Hippocampal formation (tissue), 2 donors: ENCODE results near the gene KRTAP10-12.

Experiments used
- DNase-seq, 2 donors: peaks; one replicate each; lab custom pipeline; 2025; lab: John Stamatoyannopoulos, UW

Gene KRTAP10-12

DNA sequence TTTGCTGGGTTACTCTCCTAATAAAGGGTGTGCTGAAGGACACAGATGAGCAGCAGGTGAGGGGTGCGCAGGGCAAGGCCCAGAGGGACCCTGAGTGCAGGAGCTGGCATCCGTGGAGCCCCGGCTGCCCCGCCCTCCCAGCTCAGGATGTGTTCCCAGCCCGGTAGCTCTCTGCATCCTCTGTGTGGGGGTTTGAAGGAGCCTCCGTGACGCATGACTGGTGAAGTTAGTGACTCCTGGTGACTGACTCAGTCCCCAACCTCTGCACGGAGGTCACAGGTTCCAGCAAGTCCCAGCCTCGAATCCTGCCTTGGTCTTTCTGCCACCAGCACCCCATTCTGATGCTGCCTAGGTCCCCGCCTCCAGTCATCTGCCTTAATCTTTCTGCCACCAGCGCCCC lies 36.0 kb downstream of the KRTAP10-12 start:
- no peak for DNase-seq

DNA sequence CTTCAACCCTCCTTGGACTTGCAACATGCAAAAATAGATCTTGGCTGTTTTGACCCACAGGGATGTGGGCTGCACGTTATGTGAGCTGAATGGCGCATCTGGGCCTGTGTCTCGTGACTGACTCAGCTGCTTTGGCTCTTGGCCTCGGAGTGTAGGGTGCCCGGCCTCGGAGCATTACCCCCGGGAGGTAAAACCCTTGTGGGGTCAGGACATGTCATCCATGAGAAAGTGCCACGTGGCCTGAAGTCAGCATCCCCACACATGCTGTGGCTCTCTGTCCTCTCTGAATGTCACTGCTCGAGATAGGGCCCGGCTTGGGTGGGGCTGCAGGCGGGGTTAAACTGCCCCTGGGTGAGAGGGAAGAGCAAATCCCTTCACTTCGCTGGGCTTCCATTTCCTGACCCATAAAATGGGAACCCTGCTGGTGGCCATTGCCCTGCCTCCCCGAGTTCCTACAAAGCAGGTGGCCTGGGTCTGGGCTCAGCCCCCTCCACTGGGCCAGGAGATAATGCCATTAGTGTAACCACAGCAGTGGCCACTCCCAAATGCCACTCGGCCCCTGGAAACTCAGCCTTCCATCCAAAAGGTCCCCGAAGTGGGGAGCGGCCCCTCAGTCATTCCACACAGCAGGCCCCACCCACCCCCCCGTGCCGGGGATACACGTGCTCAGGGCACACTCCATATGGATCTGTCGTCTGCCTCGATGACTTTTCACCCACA lies 37.2 kb downstream of the KRTAP10-12 start:
- DNase-seq: no peak

GRCh38 chr21:44734841-44735240 lies 37.9 kb downstream of the KRTAP10-12 start:
- no peak for DNase-seq

DNA sequence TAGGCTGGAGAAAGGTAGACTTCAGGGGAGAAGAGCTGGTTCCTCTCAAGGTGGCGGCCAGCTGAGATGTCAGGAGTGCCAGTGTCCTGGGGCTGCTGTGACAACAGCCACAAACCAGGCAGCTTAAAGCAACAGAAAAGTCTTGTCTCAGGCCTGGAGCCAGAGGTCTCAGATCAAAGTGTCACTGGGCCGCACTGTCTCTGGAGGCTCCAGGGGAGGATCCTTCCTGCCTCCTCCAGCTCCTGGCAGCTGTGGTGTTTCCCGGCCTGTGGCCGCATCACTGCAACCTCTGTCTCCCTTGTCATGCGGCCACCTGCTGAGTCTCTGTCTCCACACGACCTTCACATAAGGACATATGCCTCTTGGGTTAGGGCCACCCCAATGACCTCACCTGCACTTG lies 38.8 kb downstream of the KRTAP10-12 start:
- no peak for DNase-seq

DNA sequence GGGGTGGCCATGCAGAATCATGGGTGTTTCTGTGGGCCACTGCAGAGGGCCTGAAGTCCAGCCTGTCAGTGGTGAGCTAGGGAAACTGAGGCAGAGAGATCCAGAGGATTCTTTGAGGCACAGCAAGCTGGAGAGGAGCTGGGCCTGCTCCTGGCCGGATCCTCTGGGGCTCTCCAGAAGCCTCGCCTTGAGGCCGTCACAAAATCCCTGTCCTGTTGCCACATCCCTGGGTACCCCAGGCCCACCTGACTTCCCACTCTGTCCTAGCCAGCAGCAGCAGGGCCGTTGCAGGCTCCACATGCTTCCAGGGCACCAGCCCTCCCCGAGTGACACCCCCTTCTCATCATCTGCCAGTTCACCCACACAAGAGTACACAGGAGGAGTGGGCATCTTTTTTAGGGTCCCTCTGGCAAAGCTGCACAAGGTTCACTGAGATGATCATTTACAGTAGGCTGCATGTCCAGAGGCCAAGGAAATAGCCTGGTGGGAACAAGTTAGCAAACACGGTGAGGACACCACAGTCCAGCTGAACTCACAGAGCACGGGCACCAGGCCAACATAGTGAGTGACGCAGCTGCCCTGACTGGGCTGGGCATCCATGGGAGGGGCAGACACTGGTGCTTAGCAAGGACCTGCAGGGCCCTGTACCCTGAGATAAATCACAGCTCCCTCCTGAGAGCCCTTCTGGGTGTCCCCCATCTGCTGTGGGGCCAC lies 39.5 kb downstream of the KRTAP10-12 start:
- no peak for DNase-seq

DNA sequence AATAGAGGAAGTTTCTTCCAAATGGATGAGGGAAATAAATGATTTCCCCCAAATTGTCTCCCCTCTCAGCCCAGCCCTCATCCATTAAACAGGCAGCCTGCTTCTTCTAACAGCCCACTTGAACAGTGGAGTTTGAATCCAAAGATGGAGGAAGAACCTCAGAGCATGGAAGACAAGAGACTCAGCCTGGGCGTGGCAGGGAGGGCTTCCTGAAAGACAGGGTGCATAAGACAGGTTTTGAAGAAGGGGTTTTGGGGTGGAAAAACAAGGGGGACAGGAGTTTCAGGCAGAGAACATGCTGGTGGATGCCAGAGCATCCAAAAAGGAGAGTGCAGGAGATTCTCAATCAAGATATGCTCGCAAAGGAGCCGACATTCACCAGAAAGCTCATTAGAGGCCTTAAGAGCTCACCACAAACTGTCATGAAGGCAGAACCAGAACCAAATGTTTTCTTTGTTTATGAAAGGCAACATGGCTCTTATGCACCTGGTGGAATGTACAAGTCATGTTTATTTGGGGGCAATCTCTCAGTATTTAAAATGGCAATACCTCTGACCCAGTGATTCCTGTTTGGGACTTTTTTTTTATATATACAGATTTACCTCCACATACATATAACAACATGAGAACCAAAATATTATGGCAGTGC lies 40.9 kb downstream of the KRTAP10-12 start:
- DNase-seq: no peak

DNA sequence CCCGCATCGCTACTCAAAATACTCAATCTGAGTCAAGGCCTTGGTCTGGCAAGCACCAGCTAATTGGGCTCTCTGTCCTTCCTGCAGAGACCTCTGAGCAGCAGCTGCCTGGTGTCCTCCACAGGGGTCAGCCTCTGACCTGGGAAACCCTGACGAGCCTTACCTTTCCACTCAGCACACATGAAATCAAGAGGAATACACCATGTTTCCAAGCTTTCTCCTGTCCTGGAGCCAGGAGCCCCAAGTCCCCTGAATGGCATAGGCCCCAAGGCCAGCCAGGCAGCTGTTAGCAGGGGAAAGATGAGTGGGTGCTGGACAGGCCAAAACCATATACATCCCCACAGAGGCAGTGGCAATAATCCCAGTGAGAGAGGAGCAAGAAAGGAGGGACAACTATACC lies 41.6 kb downstream of the KRTAP10-12 start:
- DNase-seq: no peak

DNA sequence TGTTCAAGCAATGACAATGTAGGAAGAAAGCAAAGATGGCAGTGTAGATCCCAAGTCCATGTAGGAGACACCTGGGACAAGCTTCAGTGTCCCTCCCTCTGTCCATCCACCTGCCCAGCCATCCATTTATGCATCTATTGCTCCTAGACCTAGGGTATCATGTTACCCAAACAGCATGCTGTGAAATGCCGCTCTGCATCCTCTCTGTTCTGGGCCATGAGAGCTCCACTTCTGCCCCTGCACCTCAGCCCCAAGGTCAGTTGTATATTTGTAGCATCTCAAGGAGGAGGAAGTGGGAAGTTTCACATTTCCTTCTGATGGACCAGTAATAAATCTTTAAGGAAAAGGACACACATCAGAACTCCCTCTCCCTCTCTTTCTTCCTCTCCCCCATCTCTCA lies 42.3 kb downstream of the KRTAP10-12 start:
- DNase-seq: no peak

DNA sequence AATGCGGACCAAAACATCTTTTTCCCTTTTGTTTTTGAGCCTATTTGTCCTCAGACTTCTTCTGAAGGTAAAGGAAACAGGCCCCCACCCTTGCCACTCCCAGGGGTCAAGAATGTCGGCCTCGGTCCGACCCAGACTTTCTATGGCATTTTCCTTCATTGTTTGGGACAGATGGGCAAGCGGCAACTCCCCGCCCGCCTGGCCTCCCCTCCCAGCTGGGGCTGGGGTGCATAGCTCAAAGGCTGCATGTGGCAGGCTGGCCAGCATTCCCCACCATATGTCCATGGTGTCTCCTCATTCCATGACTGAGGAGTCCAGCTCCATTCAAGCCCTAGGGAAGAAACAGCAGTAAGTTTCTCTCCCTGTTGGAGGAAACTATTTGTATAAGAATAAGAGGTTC lies 43.8 kb downstream of the KRTAP10-12 start:
- DNase-seq: no peak

- no peak for DNase-seq
These were observed 44.9 kb downstream of the KRTAP10-12 start for GRCh38 chr21:44741921-44742320.

DNA sequence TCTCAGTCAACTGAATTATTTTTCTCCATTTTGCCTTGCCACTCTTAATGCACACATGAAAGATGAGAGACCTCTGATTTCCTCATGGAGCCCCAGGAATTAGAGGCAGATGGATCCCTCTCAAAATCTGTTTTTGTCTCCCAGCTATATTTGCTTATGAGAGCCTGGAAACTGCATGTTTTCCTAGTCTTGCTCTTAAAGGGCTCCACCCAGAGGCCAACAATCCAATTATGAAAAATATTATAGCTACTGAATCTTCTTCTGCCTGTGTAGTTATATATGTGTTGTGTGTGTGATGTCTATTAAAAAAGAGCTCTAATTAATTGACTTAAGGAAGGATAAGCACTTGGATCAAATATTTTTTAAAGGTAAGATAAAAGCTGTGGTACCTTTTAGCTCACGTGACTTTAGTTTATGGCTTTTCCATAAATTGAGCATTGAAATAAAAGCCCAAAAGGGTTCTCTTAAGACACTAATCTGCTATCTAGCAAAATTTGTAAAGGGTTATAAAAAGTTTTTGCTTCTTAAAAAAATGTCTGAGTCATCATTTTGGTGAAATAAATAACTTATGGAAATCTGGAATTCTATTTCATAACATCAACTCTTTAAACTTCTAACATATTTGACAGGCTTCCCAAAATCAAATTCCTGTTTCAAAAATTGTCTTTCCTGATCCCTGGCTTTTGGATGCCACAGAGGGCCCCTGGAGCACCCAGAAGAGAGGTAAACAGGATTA lies 45.6 kb downstream of the KRTAP10-12 start:
- no peak for DNase-seq
